CD1c-positive myeloid dendritic cell (primary cell): ENCODE data around the gene MYL1.

ENCODE experiments used
- DNase-seq: peaks from one replicate; pipeline ENCODE4 v3.0.0-alpha.2; 2016; ENCODE audit errors: extremely low spot score

Gene MYL1

GRCh38 chr2:210267698-210268097, 47.3 kb downstream of the MYL1 start:
- DNase-seq, result no peak

DNA sequence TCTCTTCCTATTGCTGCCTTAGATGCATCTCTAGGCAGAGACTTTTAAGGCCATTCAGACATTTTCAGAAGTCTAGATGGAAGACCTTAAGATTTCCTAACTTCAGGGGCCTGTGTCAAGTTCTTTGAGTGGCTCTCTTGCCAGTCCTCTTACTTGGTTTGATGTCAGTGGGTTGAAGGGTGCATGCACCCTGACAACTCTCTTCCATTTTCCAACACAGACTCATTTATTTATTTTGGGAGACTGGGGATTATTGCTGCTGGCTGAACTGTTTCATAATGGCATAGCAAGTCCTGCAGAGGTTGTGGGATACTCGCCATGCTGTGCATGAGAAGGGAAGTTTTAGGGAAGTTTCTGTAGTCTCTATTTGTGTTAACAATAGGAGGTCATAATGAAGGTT, 50.7 kb downstream of the MYL1 start:
- DNase-seq, result no peak

- no peak for DNase-seq
Observed at GRCh38 chr2:210263841-210264240, 51.1 kb downstream of the MYL1 start.

DNA sequence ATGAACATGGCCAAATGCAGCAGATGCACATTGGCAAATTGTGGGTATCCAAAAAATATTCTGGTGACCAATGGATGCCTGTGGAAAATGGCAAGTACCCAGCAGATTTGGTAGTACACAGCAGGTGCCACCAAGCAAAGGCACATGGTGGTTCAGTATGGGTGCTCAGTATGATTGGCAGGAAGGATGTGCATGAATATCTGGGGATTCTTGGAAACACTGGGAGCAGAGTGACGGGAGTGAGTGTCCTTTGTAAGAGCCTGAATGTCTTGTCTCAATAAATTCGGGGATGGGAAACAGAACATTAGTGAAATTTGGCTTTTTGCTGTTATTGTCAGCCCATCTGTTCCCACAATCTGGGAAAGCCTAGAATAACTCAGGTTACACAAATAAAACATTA, 52.9 kb downstream of the MYL1 start:
- DNase-seq, result no peak

DNA sequence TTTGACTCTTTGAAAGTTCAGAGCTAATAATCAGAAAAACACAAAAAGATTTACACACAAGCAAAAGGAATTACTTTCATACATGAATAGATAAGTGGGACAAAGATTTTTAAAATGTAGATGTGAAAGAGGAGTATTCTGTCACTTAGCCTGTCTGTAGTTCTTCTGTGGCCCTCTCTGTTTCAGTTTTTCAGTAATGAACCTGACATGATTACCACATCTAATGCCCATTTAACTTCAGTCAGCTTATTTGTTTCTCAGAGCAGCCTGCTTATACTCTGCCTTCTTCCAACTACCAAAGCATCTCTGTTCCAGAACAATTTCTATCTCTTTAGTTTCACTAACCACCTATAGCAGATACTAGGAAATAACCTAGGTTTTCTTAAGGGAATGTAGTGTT, 55.3 kb downstream of the MYL1 start:
- no peak for DNase-seq

DNA sequence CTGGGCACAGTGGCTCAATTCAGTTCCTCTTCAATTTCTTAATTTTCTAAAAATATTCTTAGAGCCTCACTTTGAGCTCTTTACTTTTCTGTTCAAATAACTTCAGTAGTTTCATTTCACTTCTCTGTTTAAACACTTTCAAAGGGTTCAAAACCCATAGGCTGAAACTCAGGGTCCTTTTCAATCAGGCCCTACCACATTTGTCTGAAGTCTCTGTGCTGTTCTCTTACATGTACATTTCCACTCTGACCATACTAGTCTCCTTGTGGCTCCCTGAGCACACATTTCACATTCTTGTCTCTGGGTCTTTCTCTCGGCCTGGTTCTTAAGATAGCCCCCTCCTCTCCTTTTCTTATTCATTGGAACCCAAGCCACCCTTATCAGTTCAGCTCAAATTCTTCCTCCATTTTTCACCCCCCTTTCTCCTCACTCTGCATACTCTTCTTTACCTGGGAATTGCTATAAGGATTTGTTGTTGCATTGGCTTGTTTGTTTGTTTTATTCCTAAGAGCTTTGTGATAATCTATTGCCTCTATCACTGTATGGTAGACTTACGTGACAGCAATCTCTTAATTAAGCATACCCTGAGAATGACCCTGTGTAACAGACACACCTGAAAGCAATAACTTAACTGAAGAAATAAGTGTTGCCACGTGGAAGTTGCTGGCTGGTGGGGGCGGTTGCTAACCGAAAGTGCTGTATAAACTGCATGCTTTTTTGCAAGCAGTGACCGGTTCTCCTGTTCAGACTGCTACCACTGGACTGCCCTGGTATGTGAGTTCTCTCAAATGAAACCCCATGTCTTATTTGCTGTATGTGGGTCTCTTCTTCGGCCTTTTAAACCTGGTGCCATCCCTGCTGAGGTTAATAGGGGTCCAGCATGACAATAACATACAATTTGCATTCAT, 62.0 kb downstream of the MYL1 start:
- DNase-seq, result no peak

- no peak for DNase-seq
Observed at GRCh38 chr2:210250622-210251021, 64.4 kb downstream of the MYL1 start.
